ENCODE data around the gene KSR1.

GRCh38 chr17:27578718-27579085 is 122.5 kb downstream of the KSR1 start:
- TF ChIP-seq CTCF (IDR thresholded peaks at IDR 0.05; ENCODE audit: low read depth, low read length) (no peak), EZH2phosphoT487 (IDR thresholded peaks at IDR 0.05; ENCODE audit: low read depth) (no peak)

Measured in OCI-LY3 (cell line).